Activated CD4-positive, alpha-beta T cell treated with anti-CD3 and anti-CD28 coated beads, Interleukin-2, amount 10 ng/mL, durations not matched to agents 7 days and 5 days (primary cell): ENCODE data around the gene ARL8B. TPM values are rescaled to one million over a fixed set of nuclear protein-coding genes. Genes with fewer than 3 reads are reported as not detected.

ENCODE experiments used
- CTCF ChIA-PET: fragments of 350-600 bp; sonication (Branson Sonifier 250); formaldehyde crosslinking; loops from one replicate; lab custom pipeline; 2021; ENCODE audit warnings: antibody characterized with exemption; lab: Charles Lee
- POLR2A ChIA-PET: fragments of 350-600 bp; sonication (Branson Sonifier 250); formaldehyde crosslinking; loops from one replicate; lab custom pipeline; 2021; ENCODE audit warnings: antibody characterized with exemption; lab: Charles Lee
- DNase-seq: peaks from one replicate; pipeline ENCODE4 v3.0.0-alpha.2; 2020
- H3K27ac Mint-ChIP-seq: one replicate; pipeline ENCODE4 v1.8.0; 2021; ENCODE audit warnings: mild to moderate bottlenecking, moderate library complexity, mixed read lengths
- H3K27me3 Mint-ChIP-seq: one replicate; pipeline ENCODE4 v1.8.0; 2021; ENCODE audit warnings: mixed read lengths
- H3K36me3 Mint-ChIP-seq: one replicate; pipeline ENCODE4 v1.8.0; 2021; ENCODE audit warnings: low read depth, mixed read lengths
- H3K4me1 Mint-ChIP-seq: one replicate; pipeline ENCODE4 v1.8.0; 2021; ENCODE audit warnings: mixed read lengths
- H3K4me3 Mint-ChIP-seq: one replicate; pipeline ENCODE4 v1.8.0; 2021; ENCODE audit warnings: mild to moderate bottlenecking, moderate library complexity, mixed read lengths
- H3K9me3 Mint-ChIP-seq: one replicate; pipeline ENCODE4 v1.8.0; 2021; ENCODE audit warnings: mixed read lengths
- total RNA-seq, 2 experiments: library from RNA; stranded (reverse); gene quantifications; one replicate each; pipeline ENCODE4 v1.2.3, GENCODE V29; 2021

The ARL8B gene
- total RNA-seq, 2 experiments from 2014 or later, result 41.3 to 46.4 TPM

- DNase-seq, result no peak
- peaks cover 85% of the 10 kb centered on the region for H3K36me3 Mint-ChIP-seq
- H3K4me1 Mint-ChIP-seq, result peaks cover 3% of the 10 kb centered on the region
- no peaks in the 10 kb centered on the region for H3K27me3 Mint-ChIP-seq
- POLR2A ChIA-PET, result no interaction called here
- H3K9me3 Mint-ChIP-seq, result no peaks in the 10 kb centered on the region
- H3K27ac Mint-ChIP-seq, result no peak overlapping the region
- CTCF ChIA-PET, result interaction anchor here (0.7 to 1.6 kb wide), 3 partner anchors 14 to 19 kb away, joined by 3 to 4 read pairs (median 3); no protein-coding TSS in a partner anchor
- H3K4me3 Mint-ChIP-seq, result no peak overlapping the region
These were observed 90.8 kb downstream of the ARL8B start for GRCh38 chr3:5212628-5213573.

DNA sequence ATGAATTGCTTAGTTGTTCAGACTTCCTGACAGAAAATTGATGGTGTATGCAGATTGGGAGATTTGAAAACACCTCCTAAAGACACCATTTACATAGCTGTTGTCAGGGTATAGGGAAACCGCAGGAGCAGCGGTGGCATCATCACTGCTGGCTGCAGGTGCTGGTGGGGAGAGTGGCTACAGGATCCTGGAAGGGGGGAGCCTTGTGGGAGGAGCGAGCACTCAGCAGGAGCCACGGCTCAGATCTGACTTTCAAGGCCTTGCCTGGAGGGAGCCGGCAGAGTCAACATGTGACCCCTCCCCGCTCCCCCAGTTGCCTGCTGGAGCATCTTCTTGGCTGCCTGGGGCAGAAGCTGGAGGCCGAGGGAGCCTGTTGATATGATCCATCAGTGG lies 91.5 kb downstream of the ARL8B start:
- Mint-ChIP-seq H3K36me3 (peaks cover 83% of the 10 kb centered on the region), H3K9me3 (no peaks in the 10 kb centered on the region), H3K27ac (no peak overlapping the region), H3K4me3 (no peak overlapping the region), H3K27me3 (no peaks in the 10 kb centered on the region), H3K4me1 (peaks cover 3% of the 10 kb centered on the region)
- POLR2A ChIA-PET, result no interaction called here
- DNase-seq, result no peak
- CTCF ChIA-PET, result interaction anchor here (0.7 kb wide), 1 partner anchor 13 kb away, joined by 3 read pairs; no protein-coding TSS in a partner anchor

GRCh38 chr3:5214352-5214751 lies 92.3 kb downstream of the ARL8B start:
- Mint-ChIP-seq H3K36me3 (peaks cover 76% of the 10 kb centered on the region), H3K27ac (peak overlapping the region; percentile 28), H3K27me3 (no peaks in the 10 kb centered on the region), H3K4me3 (no peak overlapping the region), H3K4me1 (peaks cover 3% of the 10 kb centered on the region), H3K9me3 (no peaks in the 10 kb centered on the region)
- no peak for DNase-seq
- ChIA-PET CTCF (interaction anchor here (1.0 kb wide), 1 partner anchor 18 kb away, joined by 3 read pairs; no protein-coding TSS in a partner anchor), POLR2A (no interaction called here)

GRCh38 chr3:5217824-5218595 lies 95.9 kb downstream of the ARL8B start:
- ChIA-PET POLR2A (no interaction called here), CTCF (interaction anchor here (1.2 to 1.3 kb wide), 2 partner anchors 9 to 15 kb away, joined by 3 read pairs; no protein-coding TSS in a partner anchor)
- H3K36me3 Mint-ChIP-seq, result peaks cover 49% of the 10 kb centered on the region
- H3K4me3 Mint-ChIP-seq, result no peak overlapping the region
- H3K27me3 Mint-ChIP-seq, result no peaks in the 10 kb centered on the region
- no peaks in the 10 kb centered on the region for H3K9me3 Mint-ChIP-seq
- DNase-seq, result no peak
- no peaks in the 10 kb centered on the region for H3K4me1 Mint-ChIP-seq
- no peak overlapping the region for H3K27ac Mint-ChIP-seq

GRCh38 chr3:5218815-5219214 lies 96.7 kb downstream of the ARL8B start:
- H3K4me3 Mint-ChIP-seq, result no peak overlapping the region
- no peaks in the 10 kb centered on the region for H3K27me3 Mint-ChIP-seq
- no peak for DNase-seq
- H3K4me1 Mint-ChIP-seq, result no peaks in the 10 kb centered on the region
- CTCF ChIA-PET, result interaction anchor here (1.2 to 1.3 kb wide), 2 partner anchors 10 to 16 kb away, joined by 3 read pairs; no protein-coding TSS in a partner anchor
- H3K9me3 Mint-ChIP-seq, result no peaks in the 10 kb centered on the region
- H3K36me3 Mint-ChIP-seq, result peaks cover 40% of the 10 kb centered on the region
- POLR2A ChIA-PET, result no interaction called here
- H3K27ac Mint-ChIP-seq, result no peak overlapping the region

GRCh38 chr3:5219216-5219615 lies 97.1 kb downstream of the ARL8B start:
- no peaks in the 10 kb centered on the region for H3K27me3 Mint-ChIP-seq
- no peaks in the 10 kb centered on the region for H3K9me3 Mint-ChIP-seq
- no peak for DNase-seq
- no peak overlapping the region for H3K27ac Mint-ChIP-seq
- no peaks in the 10 kb centered on the region for H3K4me1 Mint-ChIP-seq
- peaks cover 36% of the 10 kb centered on the region for H3K36me3 Mint-ChIP-seq
- ChIA-PET POLR2A (no interaction called here), CTCF (interaction anchor here (1.3 kb wide), 1 partner anchor 10 kb away, joined by 3 read pairs; no protein-coding TSS in a partner anchor)
- H3K4me3 Mint-ChIP-seq, result no peak overlapping the region

GRCh38 chr3:5220193-5220592 lies 98.1 kb downstream of the ARL8B start:
- no peaks in the 10 kb centered on the region for H3K9me3 Mint-ChIP-seq
- H3K4me1 Mint-ChIP-seq, result no peaks in the 10 kb centered on the region
- H3K4me3 Mint-ChIP-seq, result no peak overlapping the region
- H3K27ac Mint-ChIP-seq, result no peak overlapping the region
- no peak for DNase-seq
- POLR2A ChIA-PET, result no interaction called here
- CTCF ChIA-PET, result interaction anchor here (0.7 kb wide), 1 partner anchor 10 kb away, joined by 3 read pairs; no protein-coding TSS in a partner anchor
- H3K27me3 Mint-ChIP-seq, result no peaks in the 10 kb centered on the region
- peaks cover 29% of the 10 kb centered on the region for H3K36me3 Mint-ChIP-seq

GRCh38 chr3:5220667-5221431 lies 98.8 kb downstream of the ARL8B start:
- POLR2A ChIA-PET, result no interaction called here
- no peak for DNase-seq
- CTCF ChIA-PET, result interaction anchor here (0.7 kb wide), 1 partner anchor 9 kb away, joined by 3 read pairs; no protein-coding TSS in a partner anchor
- Mint-ChIP-seq H3K27ac (no peak overlapping the region), H3K9me3 (no peaks in the 10 kb centered on the region), H3K36me3 (peaks cover 23% of the 10 kb centered on the region), H3K27me3 (no peaks in the 10 kb centered on the region), H3K4me1 (no peaks in the 10 kb centered on the region), H3K4me3 (no peak overlapping the region)

DNA sequence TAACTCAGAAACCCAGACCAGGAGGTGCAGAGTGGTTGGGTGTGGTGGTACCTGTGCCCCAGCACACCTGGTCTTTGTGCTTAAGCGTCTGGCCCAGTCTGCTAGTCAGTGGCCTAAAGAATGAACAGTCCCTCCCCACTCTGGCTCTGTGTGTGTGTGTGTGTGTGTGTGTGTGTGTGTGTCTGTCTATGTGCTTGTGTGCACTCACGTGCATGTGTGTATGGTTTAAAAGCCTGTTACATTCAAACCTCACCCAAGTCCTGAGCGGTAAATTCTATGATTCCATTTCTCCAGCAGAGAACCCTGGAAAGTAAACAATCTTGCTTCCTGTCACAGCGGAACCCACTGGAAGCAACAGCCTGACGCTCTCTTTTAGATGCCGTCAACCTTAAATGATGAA lies 99.6 kb downstream of the ARL8B start:
- no peak overlapping the region for H3K4me3 Mint-ChIP-seq
- H3K27ac Mint-ChIP-seq, result no peak overlapping the region
- DNase-seq, result no peak
- ChIA-PET CTCF (no interaction called here), POLR2A (no interaction called here)
- peaks cover 18% of the 10 kb centered on the region for H3K36me3 Mint-ChIP-seq
- no peaks in the 10 kb centered on the region for H3K9me3 Mint-ChIP-seq
- peaks cover 1% of the 10 kb centered on the region for H3K4me1 Mint-ChIP-seq
- H3K27me3 Mint-ChIP-seq, result no peaks in the 10 kb centered on the region

GRCh38 chr3:5222283-5223005 lies 100.4 kb downstream of the ARL8B start:
- Mint-ChIP-seq H3K4me1 (peaks cover 3% of the 10 kb centered on the region), H3K4me3 (no peak overlapping the region), H3K27ac (no peak overlapping the region), H3K27me3 (no peaks in the 10 kb centered on the region), H3K9me3 (no peaks in the 10 kb centered on the region), H3K36me3 (peaks cover 12% of the 10 kb centered on the region)
- POLR2A ChIA-PET, result no interaction called here
- CTCF ChIA-PET, result interaction anchor here (0.6 kb wide), 2 partner anchors 190 to 812 kb away, joined by 3 read pairs; no protein-coding TSS in a partner anchor
- no peak for DNase-seq

DNA sequence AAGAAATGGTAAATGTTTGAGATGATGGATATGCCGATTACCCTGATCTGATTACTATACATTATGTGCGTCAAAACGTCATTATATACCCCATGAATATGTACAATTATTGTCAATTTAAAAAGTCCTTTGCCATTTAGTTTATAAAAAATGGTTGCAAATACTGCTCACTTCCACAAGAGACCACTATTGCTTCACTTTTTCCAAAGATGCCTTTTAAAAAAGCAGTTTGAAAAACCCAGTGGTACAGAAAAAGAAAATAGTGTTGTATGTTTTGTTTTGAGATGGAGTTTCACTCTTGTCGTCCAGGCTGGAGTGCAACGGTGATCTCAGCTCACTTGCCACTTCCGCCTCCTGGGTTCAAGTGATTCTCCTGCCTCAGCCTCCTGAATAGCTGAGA lies 104.7 kb downstream of the ARL8B start:
- H3K36me3 Mint-ChIP-seq, result no peaks in the 10 kb centered on the region
- no peak overlapping the region for H3K27ac Mint-ChIP-seq
- POLR2A ChIA-PET, result no interaction called here
- no peaks in the 10 kb centered on the region for H3K9me3 Mint-ChIP-seq
- H3K27me3 Mint-ChIP-seq, result peaks cover 4% of the 10 kb centered on the region
- no peak for DNase-seq
- CTCF ChIA-PET, result interaction anchor here (0.6 to 1.3 kb wide), 3 partner anchors 11 to 30 kb away, joined by 3 to 4 read pairs (median 3); no protein-coding TSS in a partner anchor
- H3K4me3 Mint-ChIP-seq, result no peak overlapping the region
- peaks cover 3% of the 10 kb centered on the region for H3K4me1 Mint-ChIP-seq
